CD14-positive monocyte (primary cell): ENCODE results near the gene RABEP2. TPM values are rescaled to one million over a fixed set of nuclear protein-coding genes. Genes with fewer than 3 reads are reported as not detected.

ENCODE experiments used
- DNase-seq, 3 donors: peaks; one replicate each; pipeline ENCODE4 v3.0.0-alpha.2; 2011 to 2022
- H2AFZ ChIP-seq: 2 replicates; pipeline ENCODE4 v1.6.0; 2012; ENCODE audit warnings: mild to moderate bottlenecking, low read depth, low read length, inconsistent platforms; ENCODE audit not compliant: insufficient read depth, poor library complexity, severe bottlenecking
- H3K27ac ChIP-seq, 2 donors: 1 replicate in 1 of 2; 2 replicates in 1 of 2; pipeline ENCODE4 v1.5.1; 2012 to 2013; ENCODE audit warnings: low read length in 2 of 2, control low read depth in 1 of 2, inconsistent platforms in 1 of 2, low read depth in 1 of 2, mild to moderate bottlenecking in 1 of 2
- H3K27me3 ChIP-seq, 2 donors: one replicate each; pipeline versions ENCODE4 v1.6.0 to v1.6.1; 2011 to 2013; ENCODE audit warnings: low read length in 2 of 2; ENCODE audit not compliant: control insufficient read depth in 2 of 2, insufficient read depth in 2 of 2
- H3K36me3 ChIP-seq, 2 donors: replicated peaks in 1 of 2; 1 replicate in 1 of 2; 2 replicates in 1 of 2; pipeline versions ENCODE4 v1.5.1 to v1.6.1; 2012 to 2013; ENCODE audit warnings: low read length in 2 of 2, control low read depth in 1 of 2, inconsistent platforms in 1 of 2, mild to moderate bottlenecking in 1 of 2; ENCODE audit not compliant: insufficient read depth in 2 of 2, control insufficient read depth in 1 of 2
- H3K4me1 ChIP-seq, 2 donors: 1 replicate in 1 of 2; 2 replicates in 1 of 2; pipeline versions ENCODE4 v1.5.1 to v1.6.1; 2012 to 2013; ENCODE audit warnings: low read length in 2 of 2, control low read depth in 1 of 2, inconsistent platforms in 1 of 2, mild to moderate bottlenecking in 1 of 2, moderate library complexity in 1 of 2; ENCODE audit not compliant: insufficient read depth in 2 of 2, control insufficient read depth in 1 of 2
- H3K4me2 ChIP-seq: replicated peaks from 2 replicates; pipeline ENCODE3; 2012; ENCODE audit warnings: low read length, moderate library complexity, mild to moderate bottlenecking; ENCODE audit not compliant: poor library complexity, severe bottlenecking; ENCODE audit errors: extremely low read depth
- H3K4me3 ChIP-seq, 3 experiments: fragments of 200-600 bp in 1 of 3; sonication (generic) in 1 of 3; replicated peaks in 1 of 3; 1 replicate in 2 of 3; 2 replicates in 1 of 3; pipeline ENCODE4 v1.5.1; 2011 to 2013; ENCODE audit warnings: low read length in 3 of 3, mild to moderate bottlenecking in 3 of 3, control low read depth in 2 of 3, low read depth in 2 of 3, inconsistent platforms in 1 of 3, moderate library complexity in 1 of 3
- H3K79me2 ChIP-seq: 2 replicates; pipeline ENCODE4 v1.6.0; 2012; ENCODE audit warnings: mild to moderate bottlenecking, control low read depth, inconsistent platforms, low read length, moderate library complexity; ENCODE audit not compliant: insufficient read depth
- H3K9ac ChIP-seq: 2 replicates; pipeline ENCODE4 v1.6.0; 2017; ENCODE audit warnings: low read length, mild to moderate bottlenecking; ENCODE audit not compliant: insufficient read depth, poor library complexity, severe bottlenecking
- H3K9me3 ChIP-seq, 2 donors: replicated peaks in 1 of 2; 1 replicate in 1 of 2; 2 replicates in 1 of 2; pipeline versions ENCODE4 v1.5.1 to v1.6.1; 2012 to 2013; ENCODE audit warnings: low read length in 2 of 2, control low read depth in 1 of 2; ENCODE audit not compliant: control insufficient read depth in 1 of 2, insufficient read depth in 1 of 2
- H4K20me1 ChIP-seq: 2 replicates; pipeline ENCODE4 v1.6.0; 2012; ENCODE audit warnings: mild to moderate bottlenecking, low read length, control low read depth, moderate library complexity; ENCODE audit not compliant: insufficient read depth
- H3K27ac Mint-ChIP-seq, 7 donors: one replicate each; pipeline ENCODE4 v1.8.0; 2020; ENCODE audit warnings: mild to moderate bottlenecking in 7 of 7, mixed read lengths in 7 of 7, moderate library complexity in 6 of 7, inconsistent platforms in 2 of 7
- H3K27me3 Mint-ChIP-seq, 3 donors: one replicate each; pipeline ENCODE4 v1.8.0; 2021 to 2022; ENCODE audit warnings: low read depth in 3 of 3, mild to moderate bottlenecking in 3 of 3, mixed read lengths in 3 of 3, moderate library complexity in 3 of 3, inconsistent platforms in 1 of 3
- H3K36me3 Mint-ChIP-seq, 2 donors: one replicate each; pipeline ENCODE4 v1.8.0; 2020; ENCODE audit warnings: mixed read lengths in 2 of 2, inconsistent platforms in 1 of 2, mild to moderate bottlenecking in 1 of 2
- H3K4me1 Mint-ChIP-seq: one replicate; pipeline ENCODE4 v1.8.0; 2020; ENCODE audit warnings: mild to moderate bottlenecking, mixed read lengths
- H3K4me3 Mint-ChIP-seq, 2 donors: one replicate each; pipeline ENCODE4 v1.8.0; 2020; ENCODE audit warnings: mild to moderate bottlenecking in 2 of 2, mixed read lengths in 2 of 2, moderate library complexity in 1 of 2
- H3K9me3 Mint-ChIP-seq, 7 donors: one replicate each; pipeline ENCODE4 v1.8.0; 2020 to 2022; ENCODE audit warnings: mixed read lengths in 7 of 7, mild to moderate bottlenecking in 6 of 7, moderate library complexity in 6 of 7, inconsistent platforms in 2 of 7
- WGBS: methylation state at CpG from one replicate; pipeline ENCODE4 v1.1.5; 2013; ENCODE audit warnings: missing lambda C conversion rate; ENCODE audit not compliant: insufficient coverage; 5-methylcytosine and 5-hydroxymethylcytosine counted together
- intact Hi-C, 2 donors: fragments of 100-400 bp; cut with micrococcal nuclease; formaldehyde crosslinking; loops; one replicate each; pipeline versions ENCODE4 v1.15.0 to v1.15.1; 2023
- polyA plus RNA-seq, 3 donors: library from polyadenylated mRNA; depleted of rRNA in 1 of 3; unstranded in 2 of 3; stranded (reverse) in 1 of 3; fragments of 300-500 nt in 2 of 3; fragments of >200 nt in 1 of 3; fragmentation: Illumina TruSeq in 2 of 3; gene quantifications; 1 replicate in 2 of 3; 2 replicates in 1 of 3; pipeline ENCODE4 v1.2.3, GENCODE V29; 2012 to 2021
- TF ChIP-seq, protein P1 (sequence below): fragments of 200-600 bp; IDR thresholded peaks from one replicate; pipeline ENCODE4 v1.8.0; 2022; ENCODE audit warnings: antibody characterized with exemption, mild to moderate bottlenecking

RABEP2 gene
- polyA plus RNA-seq, 3 donors = 1.9 to 21.6 (median 2.5) TPM

DNA sequence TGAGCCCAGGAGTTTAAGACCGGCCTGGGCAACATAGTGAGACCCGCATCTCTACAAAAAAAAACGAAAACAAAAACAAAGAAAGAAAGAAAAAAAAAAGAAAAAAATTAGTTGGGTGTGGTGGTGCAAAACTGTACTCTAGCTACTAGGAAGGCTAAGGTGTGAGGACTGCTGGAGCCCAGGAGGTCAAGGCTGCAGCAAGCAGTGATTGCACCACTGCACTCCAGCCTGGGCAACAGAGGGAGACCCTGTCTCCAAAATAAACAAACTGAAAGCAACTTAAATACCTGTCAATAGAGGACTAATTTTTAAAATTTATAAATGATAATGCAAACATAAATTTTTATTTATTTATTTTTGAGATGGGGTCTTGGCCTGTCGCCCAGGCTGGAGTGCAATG, 29.4 kb downstream of the RABEP2 start:
- Histone ChIP-seq H3K79me2 (no peaks in the 10 kb centered on the region), H3K4me2 (no peak overlapping the region), H3K9ac (no peak overlapping the region), H4K20me1 (no peaks in the 10 kb centered on the region), H3K36me3 (no peaks in the 10 kb centered on the region), H2AFZ (no peak overlapping the region), H3K4me3 (no peak overlapping the region), H3K27ac (no peak overlapping the region), H3K27me3 (no peaks in the 10 kb centered on the region), H3K4me1 (no peaks in the 10 kb centered on the region), H3K9me3 (no peaks in the 10 kb centered on the region)
- TF ChIP-seq, protein P1, sequence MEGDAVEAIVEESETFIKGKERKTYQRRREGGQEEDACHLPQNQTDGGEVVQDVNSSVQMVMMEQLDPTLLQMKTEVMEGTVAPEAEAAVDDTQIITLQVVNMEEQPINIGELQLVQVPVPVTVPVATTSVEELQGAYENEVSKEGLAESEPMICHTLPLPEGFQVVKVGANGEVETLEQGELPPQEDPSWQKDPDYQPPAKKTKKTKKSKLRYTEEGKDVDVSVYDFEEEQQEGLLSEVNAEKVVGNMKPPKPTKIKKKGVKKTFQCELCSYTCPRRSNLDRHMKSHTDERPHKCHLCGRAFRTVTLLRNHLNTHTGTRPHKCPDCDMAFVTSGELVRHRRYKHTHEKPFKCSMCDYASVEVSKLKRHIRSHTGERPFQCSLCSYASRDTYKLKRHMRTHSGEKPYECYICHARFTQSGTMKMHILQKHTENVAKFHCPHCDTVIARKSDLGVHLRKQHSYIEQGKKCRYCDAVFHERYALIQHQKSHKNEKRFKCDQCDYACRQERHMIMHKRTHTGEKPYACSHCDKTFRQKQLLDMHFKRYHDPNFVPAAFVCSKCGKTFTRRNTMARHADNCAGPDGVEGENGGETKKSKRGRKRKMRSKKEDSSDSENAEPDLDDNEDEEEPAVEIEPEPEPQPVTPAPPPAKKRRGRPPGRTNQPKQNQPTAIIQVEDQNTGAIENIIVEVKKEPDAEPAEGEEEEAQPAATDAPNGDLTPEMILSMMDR = no peak
- intact Hi-C loops = loop anchor here in 1 of 2 donors (2.0 kb wide), 1 partner anchor 15 kb away; no protein-coding TSS in a partner anchor
- H3K27ac Mint-ChIP-seq = no peak overlapping the region
- no peak for DNase-seq
- H3K9me3 Mint-ChIP-seq = no peaks in the 10 kb centered on the region
- H3K4me1 Mint-ChIP-seq = no peaks in the 10 kb centered on the region
- WGBS = 88% methylated on average over 1 of the region's 4 CpGs
- peaks cover 0 to 2% (median 0%) of the 10 kb centered on the region in 3 donors for H3K27me3 Mint-ChIP-seq
- no peaks in the 10 kb centered on the region for H3K36me3 Mint-ChIP-seq
- H3K4me3 Mint-ChIP-seq = no peak overlapping the region

DNA sequence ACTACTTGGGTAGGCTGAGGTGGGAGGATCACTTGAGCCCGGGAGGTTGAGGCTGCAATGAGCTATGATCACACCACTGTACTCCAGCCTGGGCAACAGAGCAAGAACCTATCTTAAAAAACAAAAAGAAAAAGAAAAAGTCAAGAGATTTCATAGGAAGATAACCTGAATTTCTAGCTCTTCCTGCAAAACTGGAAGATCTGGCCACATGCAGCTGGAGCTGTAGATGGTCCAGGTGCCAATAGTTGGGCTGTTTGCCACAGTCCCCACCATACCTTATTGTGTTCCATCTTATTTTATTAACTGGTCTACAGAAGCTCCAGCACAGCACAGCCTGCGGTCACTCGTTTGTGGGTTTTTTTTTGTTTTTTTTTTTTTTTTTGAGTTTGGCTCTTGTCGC, 31.7 kb downstream of the RABEP2 start:
- Histone ChIP-seq H3K4me2 (no peak overlapping the region), H3K79me2 (no peaks in the 10 kb centered on the region), H3K27ac (no peak overlapping the region), H3K9me3 (no peaks in the 10 kb centered on the region), H3K4me1 (no peaks in the 10 kb centered on the region), H2AFZ (no peak overlapping the region), H3K36me3 (no peaks in the 10 kb centered on the region), H3K9ac (no peak overlapping the region), H3K4me3 (no peak overlapping the region), H3K27me3 (no peaks in the 10 kb centered on the region), H4K20me1 (no peaks in the 10 kb centered on the region)
- Mint-ChIP-seq H3K4me3 (no peak overlapping the region), H3K27ac (no peak overlapping the region), H3K36me3 (no peaks in the 10 kb centered on the region), H3K27me3 (peaks cover 0 to 2% (median 1%) of the 10 kb centered on the region in 3 donors), H3K9me3 (no peaks in the 10 kb centered on the region), H3K4me1 (no peaks in the 10 kb centered on the region)
- no peak for DNase-seq
- TF ChIP-seq, protein P1 = no peak
- intact Hi-C loops = no loop called here
- WGBS = no CpG with 5 or more reads among the region's 4 CpGs
